SJSA1 (cell line): ENCODE data around the gene OR7C1. TPM values are rescaled to one million over a fixed set of nuclear protein-coding genes. Genes with fewer than 3 reads are reported as not detected.
"Not testable (repeated sequence)": the region's sequence is repeated elsewhere in the genome, so short reads cannot be mapped to it uniquely, and the experiment has no call there.

ENCODE experiments used
- DNase-seq, 2 experiments: peaks; one replicate each; pipeline ENCODE4 v3.0.0-alpha.2; 2015 to 2020; ENCODE audit warnings: low spot score in 2 of 2, low read depth in 1 of 2
- H3K27ac ChIP-seq: fragments of 250-450 bp; sonication (Bioruptor Pico); 2 replicates; pipeline ENCODE4 v1.5.1; 2020; ENCODE audit warnings: mild to moderate bottlenecking, moderate library complexity
- H3K27me3 ChIP-seq: fragments of 250-450 bp; sonication (Bioruptor Pico); replicated peaks from 2 replicates; pipeline ENCODE4 v1.5.1; 2020; ENCODE audit warnings: mild to moderate bottlenecking, moderate library complexity
- H3K36me3 ChIP-seq: fragments of 250-450 bp; sonication (Bioruptor Pico); 2 replicates; pipeline ENCODE4 v1.5.1; 2020; ENCODE audit warnings: mild to moderate bottlenecking
- H3K4me1 ChIP-seq: fragments of 250-450 bp; sonication (Bioruptor Pico); replicated peaks from 2 replicates; pipeline ENCODE4 v1.6.1; 2021; ENCODE audit warnings: mild to moderate bottlenecking
- H3K4me3 ChIP-seq: fragments of 250-450 bp; sonication (Bioruptor Pico); 2 replicates; pipeline ENCODE4 v1.5.1; 2020; ENCODE audit warnings: mild to moderate bottlenecking
- H3K9me3 ChIP-seq: fragments of 250-450 bp; sonication (Bioruptor Pico); replicated peaks from 2 replicates; pipeline ENCODE4 v1.5.1; 2020; ENCODE audit warnings: mild to moderate bottlenecking
- total RNA-seq: library from RNA; depleted of rRNA; stranded (reverse); fragments of >200 nt; shearing (Covaris generic); gene quantifications from 2 replicates; pipeline ENCODE4 v1.2.3, GENCODE V29; 2014; rRNA removed

Gene OR7C1
- total RNA-seq, 1 experiment from 2014 or later, result not detected

DNA sequence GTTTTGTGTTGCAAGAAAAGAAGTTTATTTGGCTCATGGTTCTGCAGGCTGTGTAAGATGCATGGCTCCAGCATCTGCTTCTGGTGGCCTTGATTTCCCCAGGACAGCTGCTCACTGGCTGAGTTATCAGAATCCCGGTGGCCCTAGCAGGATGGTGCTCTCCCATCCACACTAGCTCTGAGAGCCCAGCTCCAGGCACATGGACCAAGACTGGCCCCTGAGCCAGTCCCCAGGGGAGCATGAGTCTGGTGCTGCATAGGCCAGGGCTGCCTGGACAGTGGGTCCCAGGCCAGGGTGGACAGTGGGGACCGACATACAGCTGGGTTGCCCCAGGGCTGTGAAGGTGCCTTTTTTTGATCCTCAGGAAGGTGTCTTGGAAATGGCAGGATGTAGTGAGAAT is 67.0 kb downstream of the OR7C1 start:
- Histone ChIP-seq H3K9me3 (no peaks in the 10 kb centered on the region), H3K36me3 (no peaks in the 10 kb centered on the region), H3K4me3 (no peak overlapping the region), H3K27me3 (no peaks in the 10 kb centered on the region), H3K27ac (no peak overlapping the region), H3K4me1 (no peaks in the 10 kb centered on the region)
- peak in 1 of 2 experiments; percentile 16 for DNase-seq

DNA sequence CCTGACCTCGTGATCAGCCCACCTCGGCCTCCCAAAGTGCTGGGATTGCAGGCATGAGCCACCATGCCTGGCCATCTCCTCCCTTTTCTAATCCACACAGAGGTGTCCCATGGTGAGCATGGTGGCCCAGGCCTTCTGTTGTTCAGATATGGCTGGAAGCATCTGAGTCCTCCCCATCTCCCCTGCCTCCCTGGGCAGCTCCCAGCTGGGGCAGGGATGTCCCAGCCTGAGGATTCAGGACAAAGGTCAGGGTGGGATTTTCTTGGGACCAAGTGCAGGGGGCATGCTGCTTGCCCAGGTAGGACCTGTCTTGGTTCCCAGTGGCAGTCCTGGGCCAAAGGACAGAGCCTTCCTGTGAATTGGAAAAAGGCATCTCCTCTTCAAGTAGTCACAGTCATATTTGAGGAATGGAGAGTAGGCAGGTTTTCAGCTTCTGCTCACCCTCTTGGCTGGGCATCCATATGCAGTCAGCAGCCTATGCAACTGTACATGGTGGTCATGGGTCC is 67.5 kb downstream of the OR7C1 start:
- Histone ChIP-seq H3K27ac (no peak overlapping the region), H3K27me3 (no peaks in the 10 kb centered on the region), H3K4me1 (no peaks in the 10 kb centered on the region), H3K9me3 (no peaks in the 10 kb centered on the region), H3K36me3 (no peaks in the 10 kb centered on the region), H3K4me3 (no peak overlapping the region)
- no peak for DNase-seq

DNA sequence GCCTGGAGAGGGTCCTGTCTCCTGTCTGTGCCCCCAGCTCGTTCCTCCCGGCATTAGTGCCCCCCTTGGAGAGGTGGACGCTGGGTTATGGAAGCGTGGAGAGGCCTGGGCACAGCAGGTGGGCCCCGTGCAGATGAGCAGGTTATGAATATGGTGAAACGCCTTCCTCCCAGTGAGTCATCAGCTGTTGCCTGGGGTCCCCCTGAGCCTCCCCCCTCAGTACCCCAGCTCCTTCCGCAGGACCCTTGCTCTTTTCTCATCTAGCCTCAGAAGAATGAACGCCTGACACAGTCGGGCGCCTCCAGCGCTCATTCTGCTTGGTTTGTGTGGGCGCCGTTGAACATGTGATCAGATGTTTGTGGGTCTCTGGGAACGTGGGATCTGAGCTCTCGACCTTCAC is 69.1 kb downstream of the OR7C1 start:
- H3K4me3 ChIP-seq, H3K27ac ChIP-seq, H3K9me3 ChIP-seq, DNase-seq, H3K36me3 ChIP-seq, H3K4me1 ChIP-seq, H3K27me3 ChIP-seq: not testable (repeated sequence)

DNA sequence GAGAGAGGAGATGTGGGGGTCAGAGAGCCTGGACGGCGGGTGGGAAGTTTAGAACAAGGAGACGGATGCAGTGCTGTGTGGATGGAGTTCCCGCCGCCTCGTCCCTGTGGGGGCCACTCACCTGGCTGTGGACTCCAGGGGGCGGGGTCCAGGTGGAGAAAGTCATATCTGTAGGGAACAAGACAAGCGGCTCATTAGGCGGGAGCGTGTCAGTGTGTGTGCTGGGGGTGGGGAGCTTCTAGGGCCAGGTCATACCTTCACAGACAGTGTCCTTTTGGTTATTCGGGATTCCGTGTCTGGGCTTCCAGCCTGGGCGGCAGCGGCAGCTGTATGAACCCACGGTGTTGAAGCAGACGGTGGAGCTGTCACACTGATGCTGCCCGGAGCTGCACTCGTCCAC is 69.6 kb downstream of the OR7C1 start:
- H3K4me3 ChIP-seq, H3K27me3 ChIP-seq, H3K9me3 ChIP-seq, H3K36me3 ChIP-seq, H3K27ac ChIP-seq, DNase-seq, H3K4me1 ChIP-seq: not testable (repeated sequence)

DNA sequence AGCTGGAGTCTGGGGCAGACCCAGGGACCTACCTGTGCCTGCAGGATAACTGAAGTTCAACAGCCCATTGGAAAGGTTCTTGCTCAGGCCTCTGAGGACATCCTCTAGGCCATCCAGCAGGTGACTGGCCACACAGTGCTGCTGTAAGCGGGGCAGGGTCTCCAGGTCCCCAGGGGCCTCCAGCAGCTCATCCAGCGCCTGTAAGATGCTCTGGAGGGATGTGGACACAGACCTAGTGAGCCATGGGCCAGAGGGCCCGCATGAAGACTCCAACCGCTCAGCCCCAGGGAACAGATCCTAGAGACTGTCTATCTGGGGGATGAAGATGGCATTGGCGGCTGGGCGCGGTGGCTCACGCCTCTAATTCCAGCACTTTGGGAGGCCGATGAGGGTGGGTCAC is 70.6 kb downstream of the OR7C1 start:
- Histone ChIP-seq H3K4me3 (no peak overlapping the region), H3K9me3 (no peaks in the 10 kb centered on the region), H3K27me3 (no peaks in the 10 kb centered on the region), H3K4me1 (no peaks in the 10 kb centered on the region), H3K36me3 (no peaks in the 10 kb centered on the region), H3K27ac (no peak overlapping the region)
- DNase-seq, result no peak

DNA sequence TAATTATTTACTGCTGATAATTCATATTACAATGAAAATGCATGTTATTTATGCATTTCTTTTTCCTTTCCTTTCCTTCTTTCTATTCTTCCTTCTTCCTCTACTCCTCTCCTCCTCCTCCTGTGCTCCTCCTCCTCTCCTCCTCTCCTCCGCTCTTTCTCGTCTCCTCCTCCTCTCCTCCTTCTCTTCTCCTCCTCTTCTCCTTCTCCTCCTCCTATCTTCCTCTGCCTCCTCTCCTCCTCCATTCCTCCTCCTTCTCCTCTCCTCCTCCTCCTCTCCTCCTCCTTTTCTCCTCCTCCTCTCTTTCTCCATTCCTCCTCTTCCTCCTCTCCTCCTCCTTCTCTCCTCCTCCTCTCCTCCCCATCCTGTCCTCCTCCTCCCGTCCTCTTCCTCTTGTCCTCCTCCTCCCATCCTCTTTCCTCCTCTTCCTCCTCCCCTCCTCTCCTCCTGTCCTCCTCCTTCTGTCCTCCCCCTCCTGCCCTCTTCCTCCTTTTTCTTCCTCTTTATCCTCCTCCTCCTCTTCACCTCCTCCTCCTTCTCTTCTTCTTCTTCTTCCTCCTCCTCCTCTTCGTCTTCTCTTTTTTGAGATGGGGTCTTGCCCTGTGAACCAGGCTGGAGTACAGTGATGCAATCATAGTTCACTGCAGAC is 71.4 kb downstream of the OR7C1 start:
- H3K36me3 ChIP-seq, result no peaks in the 10 kb centered on the region
- no peak for DNase-seq
- no peaks in the 10 kb centered on the region for H3K9me3 ChIP-seq
- H3K27ac ChIP-seq, result no peak overlapping the region
- no peak overlapping the region for H3K4me3 ChIP-seq
- H3K4me1 ChIP-seq, result no peaks in the 10 kb centered on the region
- no peaks in the 10 kb centered on the region for H3K27me3 ChIP-seq

DNA sequence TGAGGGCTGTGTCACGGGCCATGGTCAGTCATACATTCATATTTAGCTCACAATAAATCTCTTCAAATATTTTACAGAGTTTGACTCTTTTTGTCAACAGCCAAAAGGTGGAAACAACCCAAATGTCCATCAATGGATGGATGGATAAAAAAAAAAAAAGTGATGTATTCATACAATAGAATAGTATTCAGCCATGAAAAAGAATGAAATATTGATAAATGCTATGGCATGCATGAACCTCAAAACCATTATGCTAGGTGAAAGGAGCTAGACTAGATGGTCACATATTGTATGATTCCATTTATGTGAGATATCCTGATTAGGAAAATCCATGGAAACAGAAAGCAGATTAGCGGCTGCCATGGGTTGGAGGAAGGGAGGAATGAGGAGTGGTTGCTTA is 72.9 kb downstream of the OR7C1 start:
- Histone ChIP-seq H3K27ac (no peak overlapping the region), H3K9me3 (no peaks in the 10 kb centered on the region), H3K27me3 (no peaks in the 10 kb centered on the region), H3K36me3 (no peaks in the 10 kb centered on the region), H3K4me3 (no peak overlapping the region), H3K4me1 (no peaks in the 10 kb centered on the region)
- DNase-seq, result no peak

DNA sequence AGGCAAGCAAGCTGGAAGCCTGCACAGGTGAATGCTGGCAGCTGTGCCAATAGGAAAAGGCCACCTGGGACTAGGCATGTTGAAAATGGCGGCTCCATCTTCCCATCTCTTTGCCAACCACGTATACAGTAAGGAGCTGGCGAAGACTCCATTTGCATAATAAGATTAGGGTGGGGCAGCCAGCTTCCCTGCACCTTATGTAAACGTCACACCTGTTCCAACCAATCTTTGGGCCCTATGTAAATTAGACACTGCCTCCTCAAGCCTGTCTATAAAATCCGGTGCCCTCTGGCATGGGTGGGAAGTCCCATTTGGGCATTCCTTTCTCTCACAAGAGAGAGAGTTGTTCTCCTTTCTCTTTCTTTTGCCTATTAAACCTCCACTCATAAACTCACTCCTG is 73.4 kb downstream of the OR7C1 start:
- DNase-seq, result no peak
- no peaks in the 10 kb centered on the region for H3K4me1 ChIP-seq
- H3K27ac ChIP-seq, result no peak overlapping the region
- H3K4me3 ChIP-seq, result no peak overlapping the region
- 0 out of 2 replicates have a peak, but pooled peaks cover 3% of the 10 kb centered on the region for H3K27me3 ChIP-seq
- H3K36me3 ChIP-seq, result no peaks in the 10 kb centered on the region
- H3K9me3 ChIP-seq, result no peaks in the 10 kb centered on the region

DNA sequence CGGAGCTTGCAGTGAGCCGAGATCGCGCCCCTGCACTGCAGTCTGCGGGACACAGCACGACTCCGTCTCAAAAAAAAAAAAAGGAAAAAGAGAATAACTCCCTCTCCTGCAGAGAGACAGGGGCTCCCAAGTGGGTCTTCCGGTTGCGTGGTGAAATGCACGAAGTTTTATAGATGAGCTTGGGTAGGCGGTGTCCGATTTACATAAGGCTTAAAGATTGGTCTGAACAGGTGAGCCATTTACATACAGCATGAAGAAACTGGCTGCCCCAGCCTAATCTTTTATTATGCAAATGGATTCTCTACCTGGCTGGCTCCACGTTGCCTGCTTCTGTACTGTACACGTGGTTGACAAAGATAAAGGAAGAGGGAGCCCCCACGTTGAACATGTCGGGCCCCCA is 76.2 kb downstream of the OR7C1 start:
- Histone ChIP-seq H3K4me3 (no peak overlapping the region), H3K4me1 (no peaks in the 10 kb centered on the region), H3K9me3 (no peaks in the 10 kb centered on the region)

DNA sequence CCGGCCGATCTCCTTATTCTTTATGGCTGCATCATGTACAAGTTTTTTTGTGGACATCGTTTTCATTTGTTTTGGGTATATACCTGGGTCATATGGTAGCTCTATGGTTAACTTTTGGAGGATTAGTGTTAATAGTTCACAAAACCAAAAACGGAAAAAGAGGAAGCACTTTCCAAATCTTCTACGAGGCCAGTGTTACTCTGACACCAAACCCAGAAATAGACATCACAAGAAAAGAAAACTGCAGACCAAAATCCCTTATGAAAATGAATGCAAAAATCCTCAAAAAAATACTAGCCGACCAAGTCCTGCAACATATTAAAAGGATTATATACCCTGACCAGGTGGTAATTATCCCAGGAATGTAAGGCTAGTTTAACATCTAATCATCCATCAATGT is 86.4 kb downstream of the OR7C1 start:
- Histone ChIP-seq H3K4me1 (no peaks in the 10 kb centered on the region), H3K27me3 (no peaks in the 10 kb centered on the region), H3K27ac (no peak overlapping the region), H3K9me3 (no peaks in the 10 kb centered on the region), H3K36me3 (no peaks in the 10 kb centered on the region), H3K4me3 (no peak overlapping the region)
- DNase-seq, result no peak

More for the DNA sequence above, 76.2 kb downstream of the OR7C1 start:
- H3K27me3 ChIP-seq, result 0 out of 2 replicates have a peak, but pooled peaks cover 4% of the 10 kb centered on the region
- DNase-seq, result no peak
- H3K27ac ChIP-seq, result no peak overlapping the region
- no peaks in the 10 kb centered on the region for H3K36me3 ChIP-seq

Other genes starting within 250 kb of the OR7C1 start
- gene ADGRE3, start 160.3 kb downstream of the OR7C1 start, total RNA-seq, result not detected in 2 replicates
- gene ZNF333, start 145.1 kb downstream of the OR7C1 start, total RNA-seq, result 11.3 and 17.3 TPM in 2 replicates
- not detected in 2 replicates for gene ADGRE2, start 56.6 kb downstream of the OR7C1 start, total RNA-seq
- not detected in 2 replicates for gene OR7A5, start within 50 bp of the OR7C1 start, total RNA-seq
- gene OR7A10, start 13.7 kb upstream of the OR7C1 start, total RNA-seq, result not detected in 2 replicates
- gene OR7A17, start 50.9 kb upstream of the OR7C1 start, total RNA-seq, result not detected in 2 replicates
- gene OR7C2, start 106.3 kb upstream of the OR7C1 start, total RNA-seq, result not detected in 2 replicates
- not detected in 2 replicates for gene SLC1A6, start 144.7 kb upstream of the OR7C1 start, total RNA-seq
- gene CASP14, start 214.3 kb upstream of the OR7C1 start, total RNA-seq, result not detected in 2 replicates
- not detected in 2 replicates for gene OR1I1, start 247.0 kb upstream of the OR7C1 start, total RNA-seq